DMS79 (cell line): ENCODE data around the gene CTNNA1.
"Not testable (repeated sequence)": the region's sequence is repeated elsewhere in the genome, so short reads cannot be mapped to it uniquely, and the experiment has no call there.

Experiments
- DNase-seq: peaks from one replicate; lab custom pipeline; 2025; lab: John Stamatoyannopoulos, UW

Gene CTNNA1, protein sequence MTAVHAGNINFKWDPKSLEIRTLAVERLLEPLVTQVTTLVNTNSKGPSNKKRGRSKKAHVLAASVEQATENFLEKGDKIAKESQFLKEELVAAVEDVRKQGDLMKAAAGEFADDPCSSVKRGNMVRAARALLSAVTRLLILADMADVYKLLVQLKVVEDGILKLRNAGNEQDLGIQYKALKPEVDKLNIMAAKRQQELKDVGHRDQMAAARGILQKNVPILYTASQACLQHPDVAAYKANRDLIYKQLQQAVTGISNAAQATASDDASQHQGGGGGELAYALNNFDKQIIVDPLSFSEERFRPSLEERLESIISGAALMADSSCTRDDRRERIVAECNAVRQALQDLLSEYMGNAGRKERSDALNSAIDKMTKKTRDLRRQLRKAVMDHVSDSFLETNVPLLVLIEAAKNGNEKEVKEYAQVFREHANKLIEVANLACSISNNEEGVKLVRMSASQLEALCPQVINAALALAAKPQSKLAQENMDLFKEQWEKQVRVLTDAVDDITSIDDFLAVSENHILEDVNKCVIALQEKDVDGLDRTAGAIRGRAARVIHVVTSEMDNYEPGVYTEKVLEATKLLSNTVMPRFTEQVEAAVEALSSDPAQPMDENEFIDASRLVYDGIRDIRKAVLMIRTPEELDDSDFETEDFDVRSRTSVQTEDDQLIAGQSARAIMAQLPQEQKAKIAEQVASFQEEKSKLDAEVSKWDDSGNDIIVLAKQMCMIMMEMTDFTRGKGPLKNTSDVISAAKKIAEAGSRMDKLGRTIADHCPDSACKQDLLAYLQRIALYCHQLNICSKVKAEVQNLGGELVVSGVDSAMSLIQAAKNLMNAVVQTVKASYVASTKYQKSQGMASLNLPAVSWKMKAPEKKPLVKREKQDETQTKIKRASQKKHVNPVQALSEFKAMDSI

DNA sequence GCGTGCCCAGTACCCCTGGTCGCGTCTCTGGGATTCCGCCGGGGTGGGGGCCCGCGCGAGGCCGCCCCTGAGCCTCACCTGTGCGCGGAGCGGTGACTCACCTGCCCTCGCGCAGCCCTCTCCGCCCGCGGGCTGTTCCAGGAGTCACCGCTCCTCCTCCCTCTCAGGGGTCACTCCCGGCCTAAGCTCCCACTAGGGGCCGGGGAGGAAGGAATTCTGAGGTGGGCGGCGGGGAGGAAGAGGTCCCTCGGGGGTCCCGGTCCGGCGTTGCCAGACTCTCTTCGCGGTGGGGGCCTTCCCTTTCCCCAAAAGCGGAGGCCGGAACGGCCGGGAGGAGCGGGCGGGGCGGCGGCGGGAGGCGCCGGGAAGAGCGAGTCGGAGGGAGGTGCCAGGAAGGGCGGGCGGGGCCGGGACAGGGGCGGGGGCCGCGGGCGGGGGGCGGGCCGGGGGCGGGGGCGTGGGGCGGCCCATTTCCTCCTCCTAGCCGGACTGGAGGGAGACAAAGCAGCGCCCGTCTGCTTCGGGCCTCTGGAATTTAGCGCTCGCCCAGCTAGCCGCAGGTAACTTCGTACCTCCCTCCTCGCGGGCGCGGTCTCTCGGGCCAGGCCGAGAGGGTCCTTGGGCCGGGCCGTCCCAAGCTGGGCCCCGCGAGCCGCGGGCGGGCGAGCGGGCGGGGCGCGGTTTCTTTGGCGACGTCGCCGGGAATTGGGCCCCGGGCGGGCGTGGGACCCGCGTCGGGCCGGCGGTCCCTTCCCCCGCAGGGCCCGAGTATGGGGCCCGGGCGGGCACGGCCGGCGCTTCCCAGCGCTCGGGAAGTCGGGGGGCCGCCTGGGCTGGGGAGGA lies at the start of gene CTNNA1:
Gene CTNNA1, plus strand, starts transcription at position 475 of the 843 bp plus-strand sequence. CDS start 28,500 bp downstream, outside the sequence.
- peak; percentile 24 for DNase-seq

DNA sequence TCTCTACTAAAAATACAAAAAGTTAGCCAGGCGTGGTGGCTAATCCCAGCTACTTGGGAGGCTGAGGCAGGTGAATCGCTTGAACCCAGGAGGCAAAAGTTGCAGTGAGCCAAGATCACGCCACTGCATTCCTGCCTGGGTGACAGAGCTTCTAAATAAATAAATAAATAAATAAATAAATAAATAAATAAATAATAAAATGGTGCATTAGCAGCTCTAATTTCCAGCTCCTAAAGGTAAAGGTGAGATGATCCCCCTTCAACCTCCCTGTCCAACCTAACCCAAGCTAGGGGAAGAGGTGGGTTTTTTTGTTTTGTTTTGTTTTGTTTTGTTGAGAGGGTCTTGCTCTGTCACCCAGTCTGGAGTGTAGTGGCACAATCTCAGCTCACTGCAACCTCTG lies 49.4 kb upstream of the CTNNA1 start:
- not testable (repeated sequence) for DNase-seq

DNA sequence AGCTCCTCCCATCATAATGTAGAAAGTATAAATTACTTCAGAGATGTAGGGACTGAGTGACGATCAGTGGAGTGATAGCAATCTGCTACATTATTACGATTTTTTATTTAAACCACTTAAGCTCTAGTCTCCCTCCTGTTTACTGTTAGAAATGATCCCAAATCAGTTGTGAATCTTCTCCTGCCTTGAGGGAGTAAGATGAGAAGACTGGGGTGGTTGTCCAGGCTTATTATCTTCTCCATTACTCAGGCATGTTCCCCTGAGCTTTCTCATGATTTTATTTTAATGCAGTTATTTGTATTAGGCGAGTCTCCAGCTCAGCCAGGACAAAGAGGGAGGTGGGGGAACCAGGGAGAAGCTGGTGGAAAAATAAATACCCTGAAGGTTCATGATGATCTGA lies 48.2 kb upstream of the CTNNA1 start:
- no peak for DNase-seq

DNA sequence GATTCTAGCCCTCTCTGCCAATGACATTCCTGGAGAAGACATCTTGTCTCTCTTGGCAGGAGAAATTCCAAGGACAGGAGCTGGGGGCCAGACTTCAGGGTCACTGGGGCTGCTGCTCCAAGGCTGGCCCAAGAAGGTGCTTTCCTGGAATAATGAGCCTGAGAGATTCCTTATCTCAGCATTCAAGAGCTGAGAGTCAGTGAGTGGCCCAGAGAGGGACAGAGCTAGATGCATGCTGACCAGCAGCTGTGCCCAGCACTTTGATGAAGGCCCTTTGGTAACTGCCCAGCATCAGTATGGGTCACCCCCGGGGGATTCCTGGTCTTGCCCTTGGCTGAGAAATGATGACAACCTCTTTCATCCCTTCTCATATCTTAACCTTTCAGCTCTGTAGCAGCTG lies 47.7 kb upstream of the CTNNA1 start:
- no peak for DNase-seq

DNA sequence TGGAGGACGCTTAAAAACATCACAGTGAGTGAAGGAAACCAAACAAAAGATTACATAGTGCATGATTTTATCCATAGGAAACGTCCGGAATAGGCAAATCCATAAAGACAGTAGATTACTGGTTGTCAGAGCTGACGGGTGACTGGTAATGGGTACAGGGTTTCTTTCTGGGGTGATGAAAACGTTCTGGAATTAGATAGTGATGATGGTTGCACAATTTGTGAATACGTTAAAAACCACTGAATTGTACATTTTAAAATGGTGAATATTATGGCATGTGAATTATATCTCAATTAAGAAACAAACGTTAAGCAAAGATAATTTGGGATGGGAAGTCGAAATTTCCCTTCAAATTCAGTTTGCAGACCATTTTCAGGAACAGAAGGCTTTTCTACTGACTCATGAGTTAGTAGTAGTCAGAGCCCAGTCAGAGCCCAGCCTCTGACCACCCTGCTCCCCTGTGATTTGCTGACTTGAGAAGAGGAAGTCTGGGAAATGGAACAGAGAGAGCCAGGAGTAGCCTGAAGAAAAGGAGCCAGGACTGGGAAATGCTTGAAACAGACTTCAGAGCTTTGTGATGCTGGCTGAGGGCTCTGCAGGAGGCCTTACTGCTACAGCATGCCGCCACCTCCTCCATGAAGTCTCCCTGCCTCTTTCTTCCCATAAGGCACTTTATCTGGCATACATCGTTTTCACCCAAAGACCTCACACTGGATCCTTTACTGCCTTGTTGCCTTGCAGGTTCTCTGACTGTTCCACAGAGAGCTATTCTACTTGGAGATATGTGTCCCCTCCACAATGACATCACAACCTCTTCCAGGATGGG lies 46.4 kb upstream of the CTNNA1 start:
- DNase-seq, result no peak

DNA sequence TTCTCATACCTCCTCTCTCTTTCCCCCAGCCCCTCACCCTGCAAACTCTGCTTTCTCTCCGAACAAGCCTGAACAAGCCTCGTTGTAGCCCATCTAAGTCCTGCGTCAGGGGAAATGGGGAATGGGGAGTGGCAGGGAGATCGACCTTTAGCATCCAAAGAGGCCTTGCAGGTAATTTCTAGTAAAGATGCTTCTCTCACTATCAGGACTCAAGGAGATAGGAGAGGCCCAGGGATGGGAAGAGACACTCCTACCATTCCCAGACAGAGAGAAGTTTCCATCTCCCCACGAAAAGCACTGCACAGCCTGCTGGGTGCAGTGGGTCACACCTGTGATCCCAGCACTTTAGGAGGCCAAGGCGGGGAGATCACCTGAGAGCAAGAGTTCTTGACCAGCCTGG lies 44.4 kb upstream of the CTNNA1 start:
- DNase-seq, result no peak

DNA sequence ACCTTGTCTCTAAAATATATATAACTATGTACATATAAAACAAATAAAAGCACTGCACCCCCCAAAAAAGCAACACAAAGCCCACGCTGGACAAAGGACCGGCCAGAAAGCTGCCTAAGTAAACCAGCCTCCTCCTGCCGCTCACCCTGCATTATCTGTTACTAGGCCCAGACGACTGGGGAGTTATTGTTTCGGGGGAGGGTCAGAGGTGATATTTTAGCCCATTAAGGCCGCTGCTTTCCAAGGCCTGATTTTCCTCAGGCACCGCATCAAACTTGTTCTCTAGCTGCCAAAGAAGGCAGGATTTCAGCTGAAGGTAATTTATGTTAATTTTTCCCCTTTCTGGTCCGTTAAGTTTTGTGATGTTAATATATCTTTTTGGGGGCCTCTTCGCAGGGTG lies 44.0 kb upstream of the CTNNA1 start:
- no peak for DNase-seq

DNA sequence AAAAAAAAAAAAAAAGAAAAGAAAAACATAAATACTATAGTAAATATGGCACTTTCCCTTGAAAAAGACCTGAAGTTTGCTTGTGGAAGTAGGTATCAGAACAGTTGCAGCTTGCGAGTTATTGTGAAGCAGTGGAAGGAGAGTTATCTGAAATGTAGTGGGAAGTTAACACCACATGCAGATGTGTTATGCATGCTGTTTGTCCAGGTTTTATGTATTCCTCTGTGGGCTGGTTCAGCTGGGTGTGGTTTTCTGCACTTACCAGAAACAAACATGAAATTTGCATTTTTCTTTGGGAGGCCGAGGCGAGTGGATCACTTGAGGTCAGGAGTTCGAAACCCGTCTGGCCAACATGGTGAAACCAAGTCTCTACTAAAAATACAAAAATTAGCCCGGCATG lies 42.1 kb upstream of the CTNNA1 start:
- DNase-seq, result no peak

DNA sequence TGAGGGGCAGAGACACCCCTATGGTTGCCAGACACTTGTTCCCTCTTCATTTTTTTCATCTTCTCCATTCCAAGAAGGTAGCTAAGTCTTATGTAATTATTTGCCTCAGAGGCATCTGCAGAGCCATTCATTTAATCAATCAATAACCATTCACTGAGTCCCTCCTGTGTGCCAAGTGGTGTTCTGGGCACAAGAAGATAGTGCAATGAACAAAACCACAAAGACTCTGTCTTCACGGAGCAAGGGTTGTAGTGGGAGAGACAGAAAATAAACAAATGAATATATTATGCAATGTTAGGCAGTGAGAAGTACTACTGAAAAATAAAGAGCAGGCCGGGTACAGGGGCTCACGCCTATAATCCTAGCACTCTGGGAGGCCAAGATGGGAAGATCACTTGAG lies 41.4 kb upstream of the CTNNA1 start:
- no peak for DNase-seq

DNA sequence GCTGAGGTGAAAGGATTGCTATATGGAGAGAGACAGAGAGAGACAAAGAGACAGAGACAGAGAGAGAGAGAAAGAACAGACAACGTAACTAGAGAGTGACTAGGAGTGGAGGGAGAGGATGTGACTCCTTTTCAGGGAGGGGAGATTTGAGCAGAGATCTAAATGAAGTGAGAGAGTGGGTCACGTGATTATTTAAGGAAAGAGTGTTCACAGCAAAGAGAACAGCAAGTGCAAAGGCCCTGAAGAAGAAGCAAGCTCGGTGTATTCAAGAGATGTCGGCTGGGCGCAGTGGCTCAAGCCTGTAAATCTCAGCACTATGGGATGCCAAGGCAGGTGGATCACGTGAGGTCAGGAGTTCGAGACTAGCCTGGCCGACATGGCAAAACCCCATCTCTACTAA lies 40.9 kb upstream of the CTNNA1 start:
- no peak for DNase-seq

DNA sequence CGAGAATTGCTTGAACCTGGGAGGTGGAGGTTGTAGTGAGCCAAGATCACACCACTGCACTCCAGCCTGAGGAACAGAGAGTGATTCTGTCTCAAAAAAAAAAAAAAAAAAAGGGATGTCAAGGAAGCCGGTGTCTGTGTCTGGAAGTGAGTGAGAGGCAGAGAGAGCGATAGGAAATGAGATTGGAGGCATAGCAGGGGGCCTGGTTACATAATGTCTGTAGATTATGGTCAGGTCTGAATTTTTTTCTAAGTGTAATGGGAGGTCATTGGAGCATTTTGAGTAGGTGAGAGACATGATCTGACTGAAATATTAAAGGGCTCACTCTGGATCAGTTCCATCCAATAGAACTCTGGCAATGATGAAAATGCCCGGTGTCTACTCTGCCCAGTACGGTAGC lies 40.4 kb upstream of the CTNNA1 start:
- no peak for DNase-seq

DNA sequence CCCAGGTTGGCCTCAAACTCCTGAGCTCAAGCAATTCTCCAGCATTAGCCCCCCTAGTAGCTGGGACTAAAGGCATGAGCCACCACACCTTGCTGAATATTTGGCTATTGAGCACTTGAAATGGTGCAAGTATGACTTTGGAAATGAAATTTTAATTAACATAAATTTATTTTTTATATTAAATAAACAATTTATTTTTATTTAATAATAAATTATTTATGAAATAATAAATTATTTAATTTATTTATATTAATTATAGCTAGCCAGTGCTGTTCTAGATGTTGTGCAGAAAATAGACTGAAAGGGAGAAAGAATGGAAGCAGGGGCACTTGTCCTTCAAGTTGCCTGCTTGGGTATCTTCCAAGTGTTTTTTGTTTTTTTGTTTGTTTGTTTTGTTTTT lies 40.0 kb upstream of the CTNNA1 start:
- DNase-seq, result no peak

DNA sequence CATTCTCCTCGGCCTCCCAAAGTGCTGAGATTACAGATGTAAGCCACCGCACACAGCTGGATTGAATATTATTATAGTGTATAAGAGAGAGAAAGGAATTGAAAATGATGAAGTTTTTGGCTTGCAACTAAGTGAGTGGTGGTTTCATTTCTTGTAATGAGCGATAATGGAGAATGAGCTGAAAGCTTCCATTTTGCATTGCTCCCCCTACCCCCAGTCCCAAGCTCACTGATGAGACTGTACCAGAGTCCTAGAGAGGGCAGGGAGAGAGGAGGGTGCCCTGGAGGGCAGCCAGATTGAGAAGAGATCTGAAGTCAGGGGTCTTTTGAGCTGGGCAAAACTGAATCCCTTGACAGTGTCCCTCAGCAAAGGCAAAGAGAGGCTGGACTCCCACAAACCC lies 38.5 kb upstream of the CTNNA1 start:
- no peak for DNase-seq

DNA sequence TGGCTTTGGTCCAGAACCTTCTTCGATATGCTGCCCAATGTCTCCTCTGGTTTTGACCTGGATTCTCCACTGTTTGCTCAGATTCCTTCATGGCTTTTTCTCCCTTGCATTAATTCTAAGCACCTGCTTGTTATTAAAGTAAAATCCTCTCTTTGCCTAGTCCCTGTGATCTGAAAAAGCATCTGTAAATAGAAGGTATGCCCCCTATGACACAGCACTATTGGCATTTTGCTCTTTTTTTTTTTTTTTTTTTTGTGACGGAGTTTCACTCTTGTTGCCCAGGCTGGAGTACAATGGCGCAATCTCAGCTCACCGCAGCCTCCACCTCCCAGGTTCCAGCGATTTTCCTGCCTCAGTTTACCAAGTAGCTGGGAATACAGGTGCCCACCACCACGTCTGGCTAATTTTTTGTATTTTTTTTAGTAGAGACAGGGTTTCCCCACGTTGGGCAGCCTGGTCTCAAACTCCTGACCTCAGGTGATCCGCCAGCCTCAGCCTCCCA lies 37.2 kb upstream of the CTNNA1 start:
- DNase-seq, result not testable (repeated sequence)

DNA sequence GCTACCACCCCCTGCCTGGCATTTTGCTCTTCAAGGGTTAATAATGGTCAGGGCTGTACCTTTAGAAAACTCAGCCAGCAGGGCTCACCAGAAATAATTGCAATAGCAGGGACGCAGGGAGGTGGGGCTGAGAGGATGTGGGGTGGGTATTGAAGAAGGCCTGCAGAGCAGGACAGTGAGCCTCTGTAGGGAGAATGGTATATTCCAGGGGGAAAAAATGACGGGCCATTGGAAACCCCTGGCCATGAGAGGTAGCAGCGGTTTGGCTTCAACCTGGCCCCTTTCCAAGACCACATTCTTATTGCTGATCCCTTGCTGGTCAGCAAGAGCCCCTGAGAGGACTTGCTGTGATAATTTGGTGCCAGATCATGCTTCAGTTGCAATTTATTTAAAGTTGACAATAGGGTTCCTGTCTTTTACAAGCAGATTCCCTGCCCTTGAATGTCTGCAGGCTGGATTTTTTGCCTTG lies 36.7 kb upstream of the CTNNA1 start:
- DNase-seq, result peak; percentile 57

DNA sequence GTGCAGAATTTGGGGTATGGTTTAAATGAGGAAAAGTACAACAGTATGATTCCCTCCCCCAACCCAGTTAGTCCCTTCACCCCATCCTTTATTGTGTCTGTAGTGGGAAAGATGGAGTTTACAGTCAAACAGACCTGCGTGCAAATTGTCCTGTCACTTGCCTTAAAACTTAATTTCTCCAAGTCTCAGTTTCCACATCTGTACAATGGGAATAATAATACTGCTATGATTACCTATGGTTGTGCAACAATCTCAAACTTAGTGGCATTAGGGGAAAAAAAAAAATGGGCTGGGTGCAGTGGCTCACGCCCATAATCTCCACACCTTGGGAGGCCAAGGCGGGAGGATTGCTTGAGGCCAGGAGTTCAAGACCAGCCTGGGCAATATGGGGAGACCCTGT lies 35.8 kb upstream of the CTNNA1 start:
- no peak for DNase-seq

DNA sequence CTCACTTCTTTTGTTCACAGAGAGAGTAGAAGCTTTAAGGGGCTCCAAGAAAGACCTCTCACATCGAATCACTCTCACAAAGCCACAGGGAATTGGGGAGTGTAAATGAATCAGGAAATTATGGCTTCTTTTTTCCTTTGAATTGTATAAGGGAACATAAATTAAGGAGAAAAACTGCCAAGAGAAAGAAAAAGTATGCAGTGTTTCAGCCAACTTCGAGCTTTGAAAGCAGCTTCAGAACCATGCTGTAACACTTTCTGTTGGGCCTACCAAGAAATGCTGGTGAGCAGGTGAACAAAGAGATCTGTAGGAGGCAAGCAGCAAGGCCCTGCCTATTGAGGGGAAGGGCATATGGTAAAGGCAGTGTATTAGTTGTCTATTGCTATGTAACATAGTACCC lies 33.4 kb upstream of the CTNNA1 start:
- no peak for DNase-seq

DNA sequence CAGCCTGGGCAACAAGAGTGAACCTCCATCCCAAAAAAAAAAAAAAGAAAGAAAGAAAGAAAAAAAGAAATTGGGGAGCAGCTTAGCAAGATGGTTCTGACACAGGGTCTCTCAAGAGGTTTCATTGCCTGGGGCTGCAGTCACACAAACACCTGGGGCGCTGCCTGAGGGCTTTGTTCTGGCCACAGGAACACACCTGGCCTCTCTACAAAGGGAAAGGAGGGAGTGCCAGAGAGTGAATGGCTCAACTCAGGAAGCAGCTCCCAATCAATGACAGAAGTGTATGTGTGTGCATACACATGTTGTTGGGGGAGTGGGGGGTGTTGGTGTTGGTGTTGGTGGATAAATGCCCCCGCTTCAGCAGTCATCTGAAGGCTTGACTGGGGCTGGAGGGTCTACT lies 32.4 kb upstream of the CTNNA1 start:
- DNase-seq, result no peak

DNA sequence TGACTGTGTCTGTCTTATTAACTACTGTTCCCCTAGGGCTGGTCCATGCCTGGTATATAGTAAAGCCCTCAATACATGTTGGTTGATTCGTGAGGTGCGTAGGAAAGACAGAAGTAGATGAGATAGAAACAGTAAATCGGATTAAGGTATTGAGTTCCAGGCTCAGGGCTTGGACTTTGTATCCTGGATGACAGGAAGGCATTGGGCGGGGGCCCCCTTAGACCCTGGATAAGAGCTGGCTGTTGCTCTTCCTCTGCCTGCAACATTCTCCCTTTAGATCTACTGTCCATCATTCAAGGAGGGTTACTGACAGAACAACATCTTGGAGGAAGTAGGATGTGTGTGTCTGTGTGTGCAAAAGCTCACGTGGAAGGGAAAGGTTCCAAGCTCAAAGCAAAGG lies 31.2 kb upstream of the CTNNA1 start:
- DNase-seq, result no peak

DNA sequence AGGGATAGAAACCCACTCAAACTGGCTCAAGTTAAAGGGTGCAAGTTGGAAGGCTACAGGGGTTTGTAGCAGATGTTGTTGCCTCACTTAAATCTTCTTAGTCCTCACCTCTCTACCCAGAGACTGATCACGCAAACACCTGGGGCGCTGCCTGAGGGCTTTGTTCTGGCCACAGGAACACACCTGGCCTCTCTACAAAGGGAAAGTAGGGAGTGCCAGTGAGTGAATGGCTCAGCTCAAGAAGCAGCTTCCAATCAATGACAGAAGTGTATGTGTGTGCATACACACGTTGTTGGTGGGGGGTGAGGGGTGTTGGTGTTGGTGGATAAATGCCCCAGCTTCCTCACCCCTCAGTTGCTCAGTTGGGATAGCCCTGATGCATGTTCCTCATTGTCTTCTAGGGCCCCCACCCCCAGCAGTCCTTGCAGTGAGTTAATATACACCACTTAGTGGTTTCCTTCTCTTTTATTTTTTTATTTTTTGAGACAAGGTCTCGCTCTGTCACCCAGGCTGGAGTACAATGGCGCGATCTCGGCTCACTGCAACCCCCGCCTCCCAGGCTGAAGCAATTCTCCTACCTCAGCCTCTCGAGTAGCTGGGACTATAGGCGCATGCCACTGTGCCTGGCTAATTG lies 30.6 kb upstream of the CTNNA1 start:
- peak; percentile 35 for DNase-seq
